GM23248 (cell line): ENCODE results near the gene CPNE6. TPM values are rescaled to one million over a fixed set of nuclear protein-coding genes. Genes with fewer than 3 reads are reported as not detected.

Experiments used
- DNase-seq: peaks from one replicate; pipeline ENCODE4 v3.0.0-alpha.2; 2015
- H2AFZ ChIP-seq: fragments of 200-600 bp; sonication (generic); 2 replicates; pipeline ENCODE4 v1.6.1; 2016; ENCODE audit warnings: antibody characterized with exemption
- H3F3A ChIP-seq: fragments of 200-600 bp; sonication (generic); 2 replicates; pipeline ENCODE4 v1.6.1; 2016; ENCODE audit warnings: mild to moderate bottlenecking, antibody characterized with exemption, mixed run types; ENCODE audit not compliant: insufficient read depth
- H3K27ac ChIP-seq: fragments of 200-600 bp; sonication (generic); 2 replicates; pipeline ENCODE4 v1.5.1; 2016; ENCODE audit warnings: mild to moderate bottlenecking
- H3K27me3 ChIP-seq: fragments of 200-600 bp; sonication (generic); replicated peaks from 2 replicates; pipeline ENCODE4 v1.6.1; 2016; ENCODE audit warnings: mild to moderate bottlenecking; ENCODE audit not compliant: insufficient read depth
- H3K36me3 ChIP-seq: fragments of 200-600 bp; sonication (generic); 2 replicates; pipeline ENCODE4 v1.6.1; 2016; ENCODE audit warnings: low read depth, mild to moderate bottlenecking
- H3K4me1 ChIP-seq: fragments of 200-600 bp; sonication (generic); 2 replicates; pipeline ENCODE4 v1.6.1; 2016; ENCODE audit warnings: mild to moderate bottlenecking; ENCODE audit not compliant: insufficient read depth
- H3K4me2 ChIP-seq: fragments of 200-600 bp; sonication (generic); one replicate; pipeline ENCODE4 v1.6.1; 2016; ENCODE audit warnings: mild to moderate bottlenecking; ENCODE audit not compliant: unreplicated experiment
- H3K4me3 ChIP-seq: fragments of 200-600 bp; sonication (generic); 2 replicates; pipeline ENCODE4 v1.5.1; 2016; ENCODE audit warnings: mild to moderate bottlenecking
- H3K79me2 ChIP-seq: fragments of 200-600 bp; sonication (generic); 2 replicates; pipeline ENCODE4 v1.6.1; 2016; ENCODE audit warnings: mild to moderate bottlenecking; ENCODE audit not compliant: insufficient read depth
- H3K9ac ChIP-seq: fragments of 200-600 bp; sonication (generic); 2 replicates; pipeline ENCODE4 v1.6.1; 2016; ENCODE audit warnings: mild to moderate bottlenecking
- H3K9me2 ChIP-seq: fragments of 200-600 bp; sonication (generic); 2 replicates; pipeline ENCODE4 v1.6.1; 2016; ENCODE audit warnings: mixed run types, mild to moderate bottlenecking, moderate library complexity; ENCODE audit not compliant: insufficient read depth
- H3K9me3 ChIP-seq: fragments of 200-600 bp; sonication (generic); one replicate; pipeline ENCODE4 v1.6.1; 2017; ENCODE audit warnings: low read depth
- H4K20me1 ChIP-seq: fragments of 200-600 bp; sonication (generic); 2 replicates; pipeline ENCODE4 v1.6.0; 2016; ENCODE audit not compliant: insufficient read depth
- EZH2 ChIP-seq: fragments of 200-600 bp; sonication (generic); IDR thresholded peaks from 2 replicates; pipeline ENCODE4 v1.6.1; 2018; ENCODE audit warnings: antibody characterized with exemption, mild to moderate bottlenecking; ENCODE audit not compliant: insufficient read depth, poor library complexity, severe bottlenecking
- EZH2phosphoT487 ChIP-seq: fragments of 200-600 bp; sonication (generic); IDR thresholded peaks from 2 replicates; pipeline ENCODE4 v1.6.1; 2018; ENCODE audit warnings: antibody characterized with exemption, moderate library complexity, mild to moderate bottlenecking, low read depth; ENCODE audit not compliant: insufficient read depth
- WGBS, 2 experiments: methylation state at CpG; one replicate each; pipeline ENCODE4 v1.1.6; 2015 to 2017; ENCODE audit warnings: low lambda C conversion rate in 2 of 2, low coverage in 1 of 2; ENCODE audit errors: missing lambda C conversion rate in 2 of 2; 5-methylcytosine and 5-hydroxymethylcytosine counted together
- in situ Hi-C: fragments of 300-500 bp; cut with MboI; formaldehyde crosslinking; loops from 2 replicates; pipeline ENCODE4 v1.15.0; 2020
- polyA plus RNA-seq: library from polyadenylated mRNA; unstranded; fragments of >200 nt; fragmentation: Nextera tagmentation; extraction: Ambion mirVana; gene quantifications from 2 replicates; pipeline ENCODE4 v1.2.1, GENCODE V29; 2016
- total RNA-seq: library from RNA; depleted of rRNA; stranded (reverse); fragments of >200 nt; shearing (Covaris generic); gene quantifications from 2 replicates; pipeline ENCODE4 v1.2.3, GENCODE V29; 2014

Gene CPNE6
- total and polyA plus RNA-seq, 2 experiments from 2014 or later = not detected

GRCh38 chr14:24098229-24098926 lies 27.0 kb downstream of the CPNE6 start:
- in situ Hi-C loops = no loop called here
- WGBS, 2 experiments = 90 to 94% methylated on average over 16 of the region's 16 CpGs
- H3K36me3 ChIP-seq = peaks cover 47% of the 10 kb centered on the region; the same call in 1 of the 2 replicates
- H3K27me3 ChIP-seq = no peaks in the 10 kb centered on the region
- H3F3A ChIP-seq = peaks cover 8% of the 10 kb centered on the region
- H3K79me2 ChIP-seq = peaks cover 30% of the 10 kb centered on the region
- no peak for DNase-seq
- H3K9ac ChIP-seq = no peak overlapping the region
- peaks cover 10% of the 10 kb centered on the region for H3K4me1 ChIP-seq
- H3K4me2 ChIP-seq = no peak overlapping the region
- H3K4me3 ChIP-seq = no peak overlapping the region
- H4K20me1 ChIP-seq = no peaks in the 10 kb centered on the region
- H3K27ac ChIP-seq = no peak overlapping the region
- no peak overlapping the region for H2AFZ ChIP-seq
- no peaks in the 10 kb centered on the region for H3K9me3 ChIP-seq
- no peaks in the 10 kb centered on the region for H3K9me2 ChIP-seq
- TF ChIP-seq EZH2phosphoT487 = no peak
- TF ChIP-seq EZH2 = no peak

- H3K4me1 ChIP-seq = peaks cover 7% of the 10 kb centered on the region
- H3K27ac ChIP-seq = no peak overlapping the region
- TF ChIP-seq EZH2 (no peak), EZH2phosphoT487 (no peak)
- no peaks in the 10 kb centered on the region for H3K9me3 ChIP-seq
- no peaks in the 10 kb centered on the region for H3K9me2 ChIP-seq
- H4K20me1 ChIP-seq = no peaks in the 10 kb centered on the region
- WGBS, 2 experiments = 90 to 94% methylated on average over 15 to 17 of the region's 17 CpGs
- H3K79me2 ChIP-seq = peaks cover 30% of the 10 kb centered on the region
- DNase-seq = no peak
- in situ Hi-C loops = no loop called here
- peaks cover 11% of the 10 kb centered on the region for H3F3A ChIP-seq
- H3K36me3 ChIP-seq = peaks cover 55% of the 10 kb centered on the region; the same call in 1 of the 2 replicates
- no peak overlapping the region for H3K4me2 ChIP-seq
- no peak overlapping the region for H3K4me3 ChIP-seq
- H2AFZ ChIP-seq = no peak overlapping the region
- no peak overlapping the region for H3K9ac ChIP-seq
- no peaks in the 10 kb centered on the region for H3K27me3 ChIP-seq
These were observed 27.8 kb downstream of the CPNE6 start for GRCh38 chr14:24098927-24099813.

GRCh38 chr14:24100197-24100981 lies 29.0 kb downstream of the CPNE6 start:
- Histone ChIP-seq H3K4me3 (no peak overlapping the region), H3K27me3 (no peaks in the 10 kb centered on the region), H2AFZ (no peak overlapping the region), H3K4me2 (no peak overlapping the region), H4K20me1 (no peaks in the 10 kb centered on the region), H3K36me3 (peaks cover 56% of the 10 kb centered on the region; the same call in 1 of the 2 replicates), H3K9me2 (no peaks in the 10 kb centered on the region), H3K9ac (no peak overlapping the region), H3F3A (peaks cover 14% of the 10 kb centered on the region), H3K79me2 (peaks cover 18% of the 10 kb centered on the region), H3K9me3 (no peaks in the 10 kb centered on the region), H3K27ac (no peak overlapping the region), H3K4me1 (peaks cover 6% of the 10 kb centered on the region)
- TF ChIP-seq EZH2 = no peak
- no peak for TF ChIP-seq EZH2phosphoT487
- in situ Hi-C loops = no loop called here
- no peak for DNase-seq
- WGBS, 2 experiments = 71 to 73% methylated on average over 4 of the region's 4 CpGs

GRCh38 chr14:24100982-24101494 lies 29.7 kb downstream of the CPNE6 start:
- Histone ChIP-seq H2AFZ (no peak overlapping the region), H3K27ac (no peak overlapping the region), H3K79me2 (peaks cover 11% of the 10 kb centered on the region), H3F3A (peaks cover 20% of the 10 kb centered on the region), H3K4me2 (no peak overlapping the region), H3K9ac (no peak overlapping the region), H3K27me3 (no peaks in the 10 kb centered on the region), H3K36me3 (peaks cover 56% of the 10 kb centered on the region; the same call in 1 of the 2 replicates), H3K9me2 (no peaks in the 10 kb centered on the region), H3K4me1 (no peaks in the 10 kb centered on the region), H4K20me1 (no peaks in the 10 kb centered on the region), H3K9me3 (no peaks in the 10 kb centered on the region), H3K4me3 (no peak overlapping the region)
- in situ Hi-C loops = no loop called here
- no peak for DNase-seq
- 78 to 85% methylated on average over 3 of the region's 3 CpGs for WGBS, 2 experiments
- TF ChIP-seq EZH2phosphoT487 (no peak), EZH2 (no peak)
